Measurements from ENCODE around the gene COBL. TPM values are rescaled to one million over a fixed set of nuclear protein-coding genes. Genes with fewer than 3 reads are reported as not detected.

Gene COBL
- polyA plus RNA-seq, 1 donor (not counting 4 experiments of a cell fraction or from before 2014, with no cell fraction given): 4.5 TPM

DNA sequence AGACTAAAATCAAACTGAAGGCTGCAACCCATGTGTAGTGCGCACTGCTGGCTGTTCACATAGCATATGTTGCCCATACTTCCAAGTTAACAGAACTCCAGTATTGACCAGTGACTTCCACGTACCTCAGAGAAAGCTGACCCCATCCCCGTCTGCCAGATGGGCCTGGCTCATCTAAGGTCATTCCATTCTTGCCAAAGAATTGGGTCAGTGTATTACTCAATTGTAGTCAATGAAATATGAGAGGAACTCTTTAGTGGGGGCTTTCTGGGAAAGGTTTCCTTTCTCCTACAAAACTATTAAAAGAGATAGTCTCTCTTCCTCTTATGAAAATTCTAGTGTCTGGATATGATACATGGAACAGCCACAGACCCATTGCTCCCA is 238.6 kb downstream of the COBL start:
- no peak overlapping the region for H2AFZ ChIP-seq (ENCODE audit: control insufficient read depth, low read length)

DNA sequence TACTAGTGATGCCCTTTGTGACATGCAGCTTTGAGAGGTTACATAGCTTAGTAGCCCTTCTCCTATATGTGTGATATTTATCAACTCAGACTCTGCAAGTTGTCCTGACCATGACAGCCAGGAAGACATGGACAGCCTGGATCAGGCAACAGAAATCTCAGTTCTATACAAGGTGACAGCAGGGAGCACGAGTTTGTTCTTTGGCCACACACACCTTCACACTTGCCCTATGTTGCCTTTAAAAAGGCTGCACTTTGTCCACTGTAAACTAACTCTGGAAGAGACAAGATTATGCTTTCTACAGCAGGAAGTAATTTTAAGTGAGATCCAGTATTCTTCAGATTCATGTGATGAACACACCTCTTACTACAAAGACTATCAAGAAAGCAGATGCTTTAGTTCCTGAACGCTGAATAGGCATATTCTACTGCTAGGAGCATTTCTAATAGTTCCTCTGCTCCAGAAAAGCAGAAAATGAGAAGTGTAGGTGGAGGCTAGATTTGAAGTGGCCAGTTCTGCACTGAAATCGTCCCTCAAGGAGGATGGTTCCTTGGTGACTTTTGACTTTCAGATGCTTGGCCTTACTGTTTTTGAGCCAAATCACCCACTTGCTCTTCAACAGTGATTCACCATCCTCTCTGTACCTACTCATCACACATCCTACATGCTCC is 239.2 kb downstream of the COBL start:
- Histone ChIP-seq H3K4me3 (ENCODE audit: control insufficient read depth in 2 of 3, extremely low read depth in 1 of 3, insufficient read depth in 2 of 3, low read depth in 1 of 3, low read length in 3 of 3) (no peak overlapping the region), H3K27ac (ENCODE audit: control insufficient read depth, insufficient read depth, low read length) (no peak overlapping the region), H3K9me3 (ENCODE audit: control insufficient read depth, low read depth, low read length) (no peaks in the 10 kb centered on the region), H3K4me2 (ENCODE audit: control insufficient read depth, extremely low read depth, insufficient read depth, low read depth, low read length) (no peak overlapping the region), H3K27me3 (ENCODE audit: control insufficient read depth, extremely low read depth, insufficient read depth, low read length) (no peaks in the 10 kb centered on the region), H2AFZ (ENCODE audit: control insufficient read depth, low read length) (no peak overlapping the region), H3K9ac (ENCODE audit: control insufficient read depth, extremely low read depth, insufficient read depth, low read length) (no peak overlapping the region), H3K9me1 (ENCODE audit: control insufficient read depth, extremely low read depth, insufficient read depth, low read length) (no peaks in the 10 kb centered on the region), H4K20me1 (ENCODE audit: control insufficient read depth, extremely low read depth, insufficient read depth, low read length) (no peaks in the 10 kb centered on the region), H3K79me2 (ENCODE audit: control insufficient read depth, insufficient read depth, low read length) (no peaks in the 10 kb centered on the region), H3K36me3 (ENCODE audit: control insufficient read depth in 2 of 2, extremely low read depth in 1 of 2, insufficient read depth in 2 of 2, low read length in 2 of 2) (no peaks in the 10 kb centered on the region), H3K4me1 (ENCODE audit: control insufficient read depth, extremely low read depth, insufficient read depth, low read length) (no peaks in the 10 kb centered on the region)
- dilution Hi-C loops (cut with MboI; ENCODE audit: extremely low pct_ligation_motif_present, low sequenced_read_pairs): no loop called here
- no peak for TF ChIP-seq EZH2 (IDR thresholded peaks at IDR 0.05; ENCODE audit: low read length)
- TF ChIP-seq, protein P1, sequence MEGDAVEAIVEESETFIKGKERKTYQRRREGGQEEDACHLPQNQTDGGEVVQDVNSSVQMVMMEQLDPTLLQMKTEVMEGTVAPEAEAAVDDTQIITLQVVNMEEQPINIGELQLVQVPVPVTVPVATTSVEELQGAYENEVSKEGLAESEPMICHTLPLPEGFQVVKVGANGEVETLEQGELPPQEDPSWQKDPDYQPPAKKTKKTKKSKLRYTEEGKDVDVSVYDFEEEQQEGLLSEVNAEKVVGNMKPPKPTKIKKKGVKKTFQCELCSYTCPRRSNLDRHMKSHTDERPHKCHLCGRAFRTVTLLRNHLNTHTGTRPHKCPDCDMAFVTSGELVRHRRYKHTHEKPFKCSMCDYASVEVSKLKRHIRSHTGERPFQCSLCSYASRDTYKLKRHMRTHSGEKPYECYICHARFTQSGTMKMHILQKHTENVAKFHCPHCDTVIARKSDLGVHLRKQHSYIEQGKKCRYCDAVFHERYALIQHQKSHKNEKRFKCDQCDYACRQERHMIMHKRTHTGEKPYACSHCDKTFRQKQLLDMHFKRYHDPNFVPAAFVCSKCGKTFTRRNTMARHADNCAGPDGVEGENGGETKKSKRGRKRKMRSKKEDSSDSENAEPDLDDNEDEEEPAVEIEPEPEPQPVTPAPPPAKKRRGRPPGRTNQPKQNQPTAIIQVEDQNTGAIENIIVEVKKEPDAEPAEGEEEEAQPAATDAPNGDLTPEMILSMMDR (optimal IDR thresholded peaks at IDR 0.05 in 1 of 3, IDR thresholded peaks at IDR 0.05 in 1 of 3, conservative IDR thresholded peaks at IDR 0.05 in 1 of 3; ENCODE audit: extremely low read depth in 1 of 3, insufficient read depth in 2 of 3, low read length in 3 of 3): no peak
- no peak for FAIRE-seq
- no peak for DNase-seq (ENCODE audit: low read depth, low spot score)

More for the DNA sequence above, 238.6 kb downstream of the COBL start:
- no peaks in the 10 kb centered on the region for H3K9me1 ChIP-seq (ENCODE audit: control insufficient read depth, extremely low read depth, insufficient read depth, low read length)
- no peak overlapping the region for H3K4me3 ChIP-seq (ENCODE audit: control insufficient read depth in 2 of 3, extremely low read depth in 1 of 3, insufficient read depth in 2 of 3, low read depth in 1 of 3, low read length in 3 of 3)
- DNase-seq (ENCODE audit: low read depth, low spot score) (no peak), FAIRE-seq (no peak)
- no peaks in the 10 kb centered on the region for H3K79me2 ChIP-seq (ENCODE audit: control insufficient read depth, insufficient read depth, low read length)
- no peaks in the 10 kb centered on the region for H3K27me3 ChIP-seq (ENCODE audit: control insufficient read depth, extremely low read depth, insufficient read depth, low read length)
- H4K20me1 ChIP-seq (ENCODE audit: control insufficient read depth, extremely low read depth, insufficient read depth, low read length): no peaks in the 10 kb centered on the region
- H3K27ac ChIP-seq (ENCODE audit: control insufficient read depth, insufficient read depth, low read length): no peak overlapping the region
- H3K9ac ChIP-seq (ENCODE audit: control insufficient read depth, extremely low read depth, insufficient read depth, low read length): no peak overlapping the region
- dilution Hi-C loops (cut with MboI; ENCODE audit: extremely low pct_ligation_motif_present, low sequenced_read_pairs): no loop called here
- no peaks in the 10 kb centered on the region for H3K9me3 ChIP-seq (ENCODE audit: control insufficient read depth, low read depth, low read length)
- TF ChIP-seq, protein P1 (optimal IDR thresholded peaks at IDR 0.05 in 1 of 3, IDR thresholded peaks at IDR 0.05 in 1 of 3, conservative IDR thresholded peaks at IDR 0.05 in 1 of 3; ENCODE audit: extremely low read depth in 1 of 3, insufficient read depth in 2 of 3, low read length in 3 of 3): no peak
- no peak for TF ChIP-seq EZH2 (IDR thresholded peaks at IDR 0.05; ENCODE audit: low read length)
- no peaks in the 10 kb centered on the region for H3K4me1 ChIP-seq (ENCODE audit: control insufficient read depth, extremely low read depth, insufficient read depth, low read length)
- no peak overlapping the region for H3K4me2 ChIP-seq (ENCODE audit: control insufficient read depth, extremely low read depth, insufficient read depth, low read depth, low read length)
- no peaks in the 10 kb centered on the region for H3K36me3 ChIP-seq (ENCODE audit: control insufficient read depth in 2 of 2, extremely low read depth in 1 of 2, insufficient read depth in 2 of 2, low read length in 2 of 2)
